ENCODE measurements around the gene RIN3.
"Not testable (repeated sequence)": the region's sequence is repeated elsewhere in the genome, so short reads cannot be mapped to it uniquely, and the experiment has no call there.

Gene RIN3

DNA sequence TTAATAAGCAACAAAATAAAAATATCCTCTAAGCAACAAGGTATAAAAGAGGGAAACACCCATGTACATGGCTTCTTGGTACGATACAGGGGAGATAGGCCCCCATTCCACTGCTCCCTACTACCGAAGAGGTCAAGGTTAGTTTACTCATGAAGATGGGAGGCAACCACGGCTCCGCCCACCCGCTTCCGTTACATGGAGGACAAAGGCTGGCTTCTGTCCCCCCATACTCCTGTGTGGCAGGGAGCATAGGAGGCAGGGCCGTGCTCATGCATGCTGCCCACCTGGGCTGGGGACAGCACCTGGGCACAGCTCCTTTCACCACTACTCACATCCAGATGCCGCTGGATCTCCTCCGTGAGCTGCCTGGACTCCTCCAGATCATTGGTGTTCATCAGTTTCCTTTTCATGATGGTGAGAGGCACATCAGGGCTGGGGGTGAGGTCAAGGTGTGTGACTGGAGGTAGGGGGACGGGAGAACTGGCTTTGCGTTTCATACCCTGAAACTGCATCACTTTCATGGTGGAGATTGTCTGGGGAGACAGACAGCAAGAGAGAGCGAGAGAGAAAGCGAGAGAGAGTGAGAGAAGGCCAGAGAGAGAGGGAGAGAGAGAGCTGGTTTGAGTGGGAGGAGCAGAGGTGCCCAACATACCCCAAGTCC, 195.9 kb downstream of the RIN3 start:
- Mint-ChIP-seq H3K4me3 (no peak overlapping the region), H3K27me3 (ENCODE audit: low read depth, poor library complexity) (peaks cover 2% of the 10 kb centered on the region), H3K9me3 (no peaks in the 10 kb centered on the region), H3K4me1 (peaks cover 16% of the 10 kb centered on the region), H3K27ac (no peak overlapping the region), H3K36me3 (ENCODE audit: low read depth) (peaks cover 26% of the 10 kb centered on the region)
- TF ChIP-seq, protein P1, sequence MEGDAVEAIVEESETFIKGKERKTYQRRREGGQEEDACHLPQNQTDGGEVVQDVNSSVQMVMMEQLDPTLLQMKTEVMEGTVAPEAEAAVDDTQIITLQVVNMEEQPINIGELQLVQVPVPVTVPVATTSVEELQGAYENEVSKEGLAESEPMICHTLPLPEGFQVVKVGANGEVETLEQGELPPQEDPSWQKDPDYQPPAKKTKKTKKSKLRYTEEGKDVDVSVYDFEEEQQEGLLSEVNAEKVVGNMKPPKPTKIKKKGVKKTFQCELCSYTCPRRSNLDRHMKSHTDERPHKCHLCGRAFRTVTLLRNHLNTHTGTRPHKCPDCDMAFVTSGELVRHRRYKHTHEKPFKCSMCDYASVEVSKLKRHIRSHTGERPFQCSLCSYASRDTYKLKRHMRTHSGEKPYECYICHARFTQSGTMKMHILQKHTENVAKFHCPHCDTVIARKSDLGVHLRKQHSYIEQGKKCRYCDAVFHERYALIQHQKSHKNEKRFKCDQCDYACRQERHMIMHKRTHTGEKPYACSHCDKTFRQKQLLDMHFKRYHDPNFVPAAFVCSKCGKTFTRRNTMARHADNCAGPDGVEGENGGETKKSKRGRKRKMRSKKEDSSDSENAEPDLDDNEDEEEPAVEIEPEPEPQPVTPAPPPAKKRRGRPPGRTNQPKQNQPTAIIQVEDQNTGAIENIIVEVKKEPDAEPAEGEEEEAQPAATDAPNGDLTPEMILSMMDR (IDR thresholded peaks at IDR 0.05): no peak
- no peak for DNase-seq

DNA sequence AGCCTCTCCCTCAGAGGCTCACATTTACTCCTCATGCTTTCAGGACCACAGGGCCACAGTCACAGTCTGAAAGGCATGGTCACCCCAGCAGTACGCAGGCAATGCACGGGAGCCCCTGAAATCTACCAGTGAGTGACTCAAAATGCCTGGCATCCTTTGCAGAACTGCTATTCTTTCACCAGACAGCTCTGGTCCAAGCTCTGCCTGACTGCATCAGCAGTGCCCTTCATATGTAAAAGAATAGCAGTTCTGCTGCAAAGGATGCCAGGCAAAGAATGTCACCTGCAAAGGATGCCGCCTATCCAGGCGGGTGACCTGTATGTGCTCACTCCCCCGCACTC, 196.4 kb downstream of the RIN3 start:
- Mint-ChIP-seq H3K4me3 (no peak overlapping the region), H3K4me1 (peaks cover 11% of the 10 kb centered on the region), H3K9me3 (no peaks in the 10 kb centered on the region), H3K27ac (no peak overlapping the region), H3K27me3 (ENCODE audit: low read depth, poor library complexity) (peaks cover 2% of the 10 kb centered on the region), H3K36me3 (ENCODE audit: low read depth) (peaks cover 21% of the 10 kb centered on the region)
- TF ChIP-seq, protein P1 (IDR thresholded peaks at IDR 0.05): no peak
- no peak for DNase-seq

DNA sequence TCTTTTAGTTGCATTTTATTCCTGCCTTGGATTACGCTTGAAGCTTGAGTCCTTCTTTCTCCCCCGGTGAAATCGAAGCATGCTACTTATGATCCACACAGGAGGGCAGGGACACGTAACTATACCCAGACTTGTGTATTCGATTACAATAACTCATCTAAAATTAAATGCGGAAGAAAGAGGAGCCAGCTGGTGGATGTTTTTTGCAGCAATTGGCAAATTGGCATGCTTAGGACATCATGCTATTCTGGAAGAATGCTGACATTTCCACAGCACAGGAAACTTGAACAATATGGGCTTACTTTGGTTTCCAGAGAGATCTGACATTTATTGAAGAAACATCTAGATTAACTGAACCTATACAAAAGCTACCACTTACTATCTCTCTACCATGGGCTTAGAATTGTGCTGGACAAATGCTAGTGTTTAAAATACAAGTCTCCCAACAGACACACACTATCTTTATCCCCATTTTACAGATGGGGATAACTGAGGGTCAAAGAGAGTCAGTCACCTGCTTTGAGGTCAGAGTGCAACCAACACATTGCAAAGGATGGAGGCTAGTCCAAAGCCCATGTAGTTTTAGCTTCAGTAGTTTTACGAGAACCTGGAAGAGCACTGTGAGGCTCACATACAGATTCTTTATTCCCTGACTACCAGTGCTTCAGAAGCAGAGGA, 198.5 kb downstream of the RIN3 start:
- DNase-seq: no peak
- Mint-ChIP-seq H3K36me3 (ENCODE audit: low read depth) (peaks cover 3% of the 10 kb centered on the region), H3K4me1 (peaks cover 11% of the 10 kb centered on the region), H3K27ac (peak overlapping the region; percentile 40), H3K27me3 (ENCODE audit: low read depth, poor library complexity) (peaks cover 2% of the 10 kb centered on the region), H3K4me3 (no peak overlapping the region), H3K9me3 (no peaks in the 10 kb centered on the region)
- TF ChIP-seq, protein P1 (IDR thresholded peaks at IDR 0.05): no peak

DNA sequence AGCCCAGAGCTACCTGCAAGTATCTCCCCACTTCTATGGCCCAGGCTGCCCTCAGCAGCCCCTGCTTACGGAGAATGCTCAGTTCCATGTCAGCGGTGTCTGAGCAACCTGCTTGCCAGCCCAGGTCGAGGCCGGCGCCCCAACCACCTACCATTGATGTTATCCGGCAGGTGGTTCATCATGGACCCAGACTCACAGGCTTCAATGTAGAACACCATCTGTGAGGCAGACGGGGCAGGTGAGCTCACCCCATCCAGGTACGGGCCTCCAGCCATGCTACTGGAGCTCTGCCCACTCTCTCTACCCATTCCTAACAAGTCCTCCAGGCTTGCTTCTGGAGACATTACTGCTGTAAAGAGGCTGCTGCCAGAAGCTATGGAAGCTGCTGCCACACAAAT, 199.1 kb downstream of the RIN3 start:
- Mint-ChIP-seq H3K4me1 (peaks cover 17% of the 10 kb centered on the region), H3K27me3 (ENCODE audit: low read depth, poor library complexity) (peaks cover 2% of the 10 kb centered on the region), H3K36me3 (ENCODE audit: low read depth) (no peaks in the 10 kb centered on the region), H3K27ac (no peak overlapping the region), H3K9me3 (no peaks in the 10 kb centered on the region), H3K4me3 (no peak overlapping the region)
- DNase-seq: no peak
- TF ChIP-seq, protein P1 (IDR thresholded peaks at IDR 0.05): no peak

DNA sequence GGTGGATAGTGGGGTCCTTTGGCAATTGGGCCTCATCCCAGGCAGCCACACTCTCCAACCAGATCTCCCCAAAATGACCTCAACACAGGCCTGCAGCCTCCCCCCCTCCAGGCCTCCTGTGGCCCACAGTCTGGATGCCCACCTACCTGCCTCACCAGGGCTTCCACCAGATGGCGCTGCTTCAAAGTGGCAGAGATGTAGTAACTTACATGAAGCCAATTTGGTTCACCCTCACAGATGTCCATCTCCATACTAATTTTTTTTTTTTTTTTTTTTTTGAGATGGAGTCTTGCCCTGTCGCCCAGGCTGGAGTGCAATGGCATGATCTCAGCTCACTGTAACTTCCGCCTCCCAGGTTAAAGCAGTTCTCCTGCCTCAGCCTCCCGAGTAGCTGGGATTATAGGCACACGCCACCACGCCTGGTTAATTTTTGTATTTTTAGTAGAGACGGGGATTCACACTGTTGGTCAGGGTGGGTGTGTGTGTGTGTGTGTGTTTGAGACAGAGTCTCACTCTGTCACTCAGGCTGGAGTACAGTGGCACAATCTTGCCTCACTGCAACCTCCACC, 201.2 kb downstream of the RIN3 start:
- H3K27me3 Mint-ChIP-seq (ENCODE audit: low read depth, poor library complexity); H3K4me3 Mint-ChIP-seq; H3K9me3 Mint-ChIP-seq; H3K27ac Mint-ChIP-seq; H3K36me3 Mint-ChIP-seq (ENCODE audit: low read depth): not testable (repeated sequence)
- H3K4me1 Mint-ChIP-seq: peaks cover 23% of the 10 kb centered on the region
- DNase-seq: peak; percentile 80
- TF ChIP-seq, protein P1 (IDR thresholded peaks at IDR 0.05): peak; percentile 63
